Measurements from ENCODE around the gene GPR35.

DNA sequence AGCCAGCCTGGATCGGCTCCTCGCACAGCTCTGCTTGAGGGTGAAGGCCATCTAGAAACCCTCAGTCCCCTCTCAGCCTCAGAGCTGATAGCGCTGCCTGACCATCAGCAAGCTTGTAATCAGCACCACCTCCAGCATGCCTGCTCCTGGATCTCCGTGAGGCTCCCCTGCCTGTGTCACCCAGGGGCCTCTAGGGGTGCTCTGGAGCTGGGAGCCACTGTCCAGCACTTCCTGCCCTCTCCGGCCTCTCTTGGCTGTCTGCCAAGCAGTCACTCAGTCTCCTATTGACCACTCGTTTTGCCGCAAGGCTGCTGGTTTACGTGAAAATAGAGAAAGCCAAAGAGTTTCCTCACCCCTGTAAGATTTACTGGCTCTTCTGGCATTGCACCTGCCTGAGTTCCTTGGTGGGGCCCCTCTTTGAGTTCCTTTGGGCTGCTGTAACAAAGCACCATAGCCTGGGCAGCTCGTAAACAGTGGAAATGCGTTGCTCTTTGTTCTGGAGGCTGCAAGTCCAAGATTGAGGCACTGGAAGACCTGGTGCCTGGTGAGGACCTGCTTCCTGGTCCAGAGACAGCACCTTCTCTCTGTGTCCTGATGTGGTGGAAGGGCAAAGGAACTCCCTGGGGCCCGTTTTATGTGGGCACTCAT, 20.9 kb upstream of the GPR35 start:
- TF ChIP-seq, protein P1, sequence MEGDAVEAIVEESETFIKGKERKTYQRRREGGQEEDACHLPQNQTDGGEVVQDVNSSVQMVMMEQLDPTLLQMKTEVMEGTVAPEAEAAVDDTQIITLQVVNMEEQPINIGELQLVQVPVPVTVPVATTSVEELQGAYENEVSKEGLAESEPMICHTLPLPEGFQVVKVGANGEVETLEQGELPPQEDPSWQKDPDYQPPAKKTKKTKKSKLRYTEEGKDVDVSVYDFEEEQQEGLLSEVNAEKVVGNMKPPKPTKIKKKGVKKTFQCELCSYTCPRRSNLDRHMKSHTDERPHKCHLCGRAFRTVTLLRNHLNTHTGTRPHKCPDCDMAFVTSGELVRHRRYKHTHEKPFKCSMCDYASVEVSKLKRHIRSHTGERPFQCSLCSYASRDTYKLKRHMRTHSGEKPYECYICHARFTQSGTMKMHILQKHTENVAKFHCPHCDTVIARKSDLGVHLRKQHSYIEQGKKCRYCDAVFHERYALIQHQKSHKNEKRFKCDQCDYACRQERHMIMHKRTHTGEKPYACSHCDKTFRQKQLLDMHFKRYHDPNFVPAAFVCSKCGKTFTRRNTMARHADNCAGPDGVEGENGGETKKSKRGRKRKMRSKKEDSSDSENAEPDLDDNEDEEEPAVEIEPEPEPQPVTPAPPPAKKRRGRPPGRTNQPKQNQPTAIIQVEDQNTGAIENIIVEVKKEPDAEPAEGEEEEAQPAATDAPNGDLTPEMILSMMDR (IDR thresholded peaks at IDR 0.05; ENCODE audit: low read depth, low read length): peak; percentile 10; the same call in 1 of the 2 replicates
- no peak for TF ChIP-seq EZH2phosphoT487 (IDR thresholded peaks at IDR 0.05; ENCODE audit: low read depth)

Data from OCI-LY3 (cell line).